ENCODE data around the gene GOT1.

GRCh38 chr10:99368646-99369045 lies 61.8 kb downstream of the GOT1 start:
- TF ChIP-seq CTCF (IDR thresholded peaks at IDR 0.05) = no peak
- TF ChIP-seq POLR2A (IDR thresholded peaks at IDR 0.05) = no peak

Data from uterus (tissue), 2 donors.